K562 (cell line): Measurements from ENCODE around the gene ERCC4. TPM values are rescaled to one million over a fixed set of nuclear protein-coding genes. Genes with fewer than 3 reads are reported as not detected.

Experiments
- ATAC-seq: fragments of 200-7000 bp; cut with Tn5 transposase; 3 replicates; pipeline ENCODE4 v1.9.1; 2020; ENCODE audit warnings: moderate library complexity
- BruUV-seq: library from RNA; stranded (reverse); fragments of 400-500 nt; replicated peaks from 2 replicates; lab custom pipeline; 2021; lab: Mats Ljungman, UMichigan
- CTCF ChIA-PET: fragments of 300-600 bp; formaldehyde crosslinking; extraction: SDS; loops from one replicate; lab custom pipeline; 2021; ENCODE audit warnings: low intra/inter-chr PET ratio; lab: Yijun Ruan, JAX
- POLR2A ChIA-PET: fragments of 300-600, 350-650 bp; sonication (Branson Sonifier 250); formaldehyde crosslinking; extraction: SDS; loops from one replicate; lab custom pipeline; 2021; ENCODE audit warnings: antibody characterized with exemption, inconsistent platforms; lab: Yijun Ruan, JAX
- DNase-seq, 4 experiments: peaks; one replicate each; pipeline versions ENCODE4 v3.0.0 to v3.0.0-alpha.2; 2011 to 2018; ENCODE audit warnings: low spot score in 3 of 4, mixed read lengths in 3 of 4; ENCODE audit errors: extremely low read depth in 1 of 4
- FAIRE-seq: peaks from 2 replicates; lab custom pipeline; 2011; peaks lifted over from hg19 to GRCh38; lab: Jason Lieb, UNC
- H2AFZ ChIP-seq: 2 replicates; pipeline ENCODE4 v1.6.0; 2011; ENCODE audit warnings: low read depth, low read length, control low read depth, inconsistent platforms
- H3K27ac ChIP-seq: fragments of 200-600 bp; 3 replicates; pipeline ENCODE4 v1.8.0; 2011; ENCODE audit warnings: low read depth, mild to moderate bottlenecking, control low read depth, inconsistent platforms, low read length, moderate library complexity, mixed read lengths; ENCODE audit errors: extremely low read depth
- H3K27me3 ChIP-seq, 2 experiments: fragments of 300-600 bp in 1 of 2; 2 replicates in 1 of 2; 3 replicates in 1 of 2; pipeline versions ENCODE4 v1.6.0 to v1.8.0; 2011; ENCODE audit warnings: inconsistent platforms in 2 of 2, low read length in 2 of 2, mild to moderate bottlenecking in 1 of 2, mixed read lengths in 1 of 2, moderate library complexity in 1 of 2; ENCODE audit not compliant: control insufficient read depth in 2 of 2, insufficient read depth in 2 of 2
- H3K36me3 ChIP-seq: fragments of 300-600 bp; 3 replicates; pipeline ENCODE4 v1.8.0; 2011; ENCODE audit warnings: mild to moderate bottlenecking, low read length, inconsistent platforms; ENCODE audit not compliant: control insufficient read depth, insufficient read depth
- H3K4me1 ChIP-seq, 2 experiments: fragments of 200-600 bp in 1 of 2; replicated peaks in 1 of 2; 2 replicates in 1 of 2; 3 replicates in 1 of 2; pipeline versions ENCODE4 v1.5.1 to v1.8.0; 2011; ENCODE audit warnings: inconsistent platforms in 2 of 2, low read length in 2 of 2, mild to moderate bottlenecking in 1 of 2, mixed read lengths in 1 of 2, moderate library complexity in 1 of 2; ENCODE audit not compliant: control insufficient read depth in 2 of 2, insufficient read depth in 2 of 2
- H3K4me2 ChIP-seq: 2 replicates; pipeline ENCODE4 v1.6.1; 2011; ENCODE audit warnings: low read length, control low read depth, inconsistent platforms, mixed read lengths; ENCODE audit not compliant: insufficient read depth
- H3K4me3 ChIP-seq: fragments of 200-600 bp; sonication (generic), shearing (Covaris generic); 2 replicates; pipeline ENCODE4 v1.5.1; 2016; ENCODE audit warnings: control low read depth, inconsistent platforms
- H3K79me2 ChIP-seq: fragments of 200-600 bp; 3 replicates; pipeline ENCODE4 v1.8.0; 2011; ENCODE audit warnings: low read length, inconsistent platforms; ENCODE audit not compliant: control insufficient read depth, insufficient read depth
- H3K9ac ChIP-seq, 2 experiments: 2 replicates each; pipeline versions ENCODE4 v1.6.0 to v1.6.1; 2011; ENCODE audit warnings: low read depth in 2 of 2, low read length in 2 of 2, control low read depth in 1 of 2, inconsistent platforms in 1 of 2, mild to moderate bottlenecking in 1 of 2, mixed read lengths in 1 of 2; ENCODE audit not compliant: insufficient read depth in 1 of 2
- H3K9me1 ChIP-seq: one replicate; pipeline ENCODE4 v1.6.0; 2011; ENCODE audit warnings: inconsistent platforms, mild to moderate bottlenecking, low read length, moderate library complexity; ENCODE audit not compliant: control insufficient read depth, insufficient read depth
- H3K9me3 ChIP-seq: replicated peaks from 2 replicates; pipeline ENCODE4 v1.5.1; 2011; ENCODE audit warnings: low read depth, low read length, inconsistent platforms; ENCODE audit not compliant: control insufficient read depth, insufficient read depth
- H4K20me1 ChIP-seq: replicated peaks from 2 replicates; pipeline ENCODE4 v1.6.1; 2011; ENCODE audit warnings: low read length, inconsistent platforms, mixed read lengths; ENCODE audit not compliant: control insufficient read depth, insufficient read depth
- C11orf30 ChIP-seq: fragments of 450-650 bp; IDR thresholded peaks from 2 replicates; pipeline ENCODE4 v1.6.1; 2016; ENCODE audit warnings: low read depth, mild to moderate bottlenecking
- CREBBP ChIP-seq: IDR thresholded peaks from one replicate; pipeline ENCODE4 v1.6.1; 2012; ENCODE audit warnings: low read depth, mild to moderate bottlenecking, control low read depth, inconsistent platforms, low read length
- DMBX1 ChIP-seq: fragments of 250-450 bp; sonication (Bioruptor Pico); IDR thresholded peaks from 2 replicates; pipeline ENCODE4 v1.8.0; 2022; ENCODE audit warnings: inconsistent platforms, mild to moderate bottlenecking, moderate library complexity, borderline replicate concordance
- HNRNPH1 ChIP-seq: fragments of 200-400 bp; formaldehyde crosslinking; optimal IDR thresholded peaks from 2 replicates; pipeline ENCODE3; 2017; ENCODE audit warnings: low read depth, mild to moderate bottlenecking, low read length, moderate library complexity
- MAFF ChIP-seq: IDR thresholded peaks from 2 replicates; pipeline ENCODE4 v1.6.1; 2012; ENCODE audit warnings: low read length, improper control_type of control experiment
- MAFG ChIP-seq: fragments of 450-650 bp; conservative IDR thresholded peaks from 2 replicates; pipeline ENCODE4 v1.6.1; 2016; ENCODE audit warnings: missing genetic modification characterization, missing compliant biosample characterization
- MAFK ChIP-seq: IDR thresholded peaks from 2 replicates; pipeline ENCODE4 v1.6.1; 2011; ENCODE audit warnings: low read length, improper control_type of control experiment
- PCBP2 ChIP-seq: fragments of 200-400 bp; formaldehyde crosslinking; IDR thresholded peaks from 2 replicates; pipeline ENCODE4 v1.6.1; 2018; ENCODE audit warnings: low read length, low read depth, mild to moderate bottlenecking, moderate library complexity; ENCODE audit not compliant: poor library complexity, severe bottlenecking
- STAT5B ChIP-seq: fragments of 250-450 bp; sonication (Bioruptor Pico); IDR thresholded peaks from 2 replicates; pipeline ENCODE4 v1.8.0; 2021; ENCODE audit warnings: mild to moderate bottlenecking, inconsistent platforms
- TAF15 ChIP-seq: fragments of 200-400 bp; formaldehyde crosslinking; IDR thresholded peaks from 2 replicates; pipeline ENCODE4 v1.6.1; 2017; ENCODE audit warnings: mild to moderate bottlenecking, low read depth, low read length, moderate library complexity
- THRAP3 ChIP-seq: fragments of 450-650 bp; IDR thresholded peaks from 2 replicates; pipeline ENCODE4 v1.6.1; 2016; ENCODE audit warnings: mild to moderate bottlenecking, inconsistent platforms, borderline replicate concordance
- ZNF282 ChIP-seq: sonication (generic); formaldehyde crosslinking; IDR thresholded peaks from 2 replicates; pipeline ENCODE4 v1.8.1; 2023; ENCODE audit warnings: missing genetic modification reagents
- ZNF316 ChIP-seq: fragments of 450-650 bp; IDR thresholded peaks from 2 replicates; pipeline ENCODE4 v1.6.1; 2016
- ZNF445 ChIP-seq: fragments of 250-450 bp; sonication (Bioruptor Pico); IDR thresholded peaks from 2 replicates; pipeline ENCODE4 v1.4.0; 2020; ENCODE audit warnings: low read depth, mild to moderate bottlenecking, moderate library complexity
- WGBS: fragments of 100-300 bp; shearing (Covaris generic); methylation state at CpG from one replicate; pipeline ENCODE4 v1.1.6; 2016; ENCODE audit warnings: low coverage, mixed read lengths; ENCODE audit not compliant: insufficient coverage; ENCODE audit errors: missing lambda C conversion rate; 5-methylcytosine and 5-hydroxymethylcytosine counted together
- in situ Hi-C: fragments of 300-500 bp; cut with MboI; formaldehyde crosslinking; loops from 4 replicates; pipeline ENCODE4 v1.15.0; 2018; ENCODE audit warnings: inconsistent platforms, mixed read lengths
- intact Hi-C: fragments of 100-400 bp; cut with micrococcal nuclease; formaldehyde crosslinking; loops from 2 replicates; pipeline ENCODE4 v1.14.2; 2022
- polyA plus RNA-seq, 8 experiments: library from polyadenylated mRNA; depleted of rRNA in 4 of 8; stranded (reverse) in 5 of 8; unstranded in 3 of 8; fragments of >200 nt; fragmentation: Nextera tagmentation in 2 of 8; fragmentation: Illumina TruSeq in 1 of 8; extraction: Ambion mirVana in 2 of 8; extraction: Trizol in 1 of 8; gene quantifications; 2 replicates each; pipeline versions ENCODE4 v1.2.1 to v1.2.3, GENCODE V29; 2011 to 2014; ENCODE audit warnings: inconsistent platforms in 1 of 8, missing spikeins in 1 of 8
- total RNA-seq, 7 experiments: library from RNA; depleted of rRNA in 6 of 7; stranded (reverse); fragments of >200 nt in 6 of 7; fragmentation: Illumina TruSeq in 2 of 7; extraction: Trizol in 2 of 7; gene quantifications; 2 replicates each; pipeline versions ENCODE4 v1.2.1 to v1.2.3, GENCODE V29; 2011 to 2021; ENCODE audit warnings: low replicate concordance in 1 of 7
- TF ChIP-seq, protein P1 (sequence below): conservative IDR thresholded peaks from 2 replicates; pipeline ENCODE4 v1.6.1; 2011; ENCODE audit warnings: low read depth, mild to moderate bottlenecking, low read length; ENCODE audit not compliant: control insufficient read depth
- TF ChIP-seq, protein P2 (sequence below): fragments of 450-650 bp; formaldehyde crosslinking; IDR thresholded peaks from 2 replicates; pipeline ENCODE4 v1.4.0; 2020; ENCODE audit warnings: mild to moderate bottlenecking, moderate library complexity

The ERCC4 gene
- total and polyA plus RNA-seq, 9 of the 15 experiments (the other 6 are each of a cell fraction or from before 2014, with no cell fraction given), result 3.7 to 10.5 (median 6.0) TPM

DNA sequence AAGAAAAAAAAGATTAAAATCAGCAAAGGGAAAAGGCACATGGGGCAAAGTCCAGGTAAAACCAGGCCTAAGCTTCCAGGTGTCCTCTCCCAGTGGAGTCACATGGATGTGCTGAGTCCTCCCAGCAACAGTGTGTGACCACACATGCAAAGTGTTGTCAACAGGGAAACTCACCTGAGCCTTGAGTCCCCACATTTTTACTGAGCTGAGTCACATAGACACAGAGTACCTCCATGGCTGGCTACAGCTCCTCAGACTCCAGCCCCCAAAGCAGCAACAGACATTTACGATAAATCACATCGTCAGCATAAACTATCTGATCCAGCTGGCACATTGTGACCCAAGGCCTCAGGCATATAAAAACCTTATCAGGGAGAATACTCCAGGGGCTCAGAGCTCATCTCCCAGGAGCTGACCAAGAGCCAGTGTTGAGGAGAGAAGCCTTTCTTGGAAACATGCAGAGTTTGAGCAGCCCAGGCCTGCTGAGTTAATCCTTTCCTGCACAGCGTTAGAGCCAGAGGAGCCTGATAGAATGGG lies 20.5 kb downstream of the ERCC4 start:
- CTCF ChIA-PET, result no interaction called here
- H3K4me3 ChIP-seq, result no peak overlapping the region
- DNase-seq, result no peak
- no peaks in the 10 kb centered on the region for H3K27me3 ChIP-seq
- TF ChIP-seq MAFF (peak; percentile 63), THRAP3 (no peak), CREBBP (no peak), DMBX1 (CRISPR knock-in tag) (no peak), ZNF282 (no peak), HNRNPH1 (no peak), ZNF316 (peak; percentile 80), STAT5B (CRISPR knock-in tag) (no peak), ZNF445 (CRISPR knock-in tag) (no peak), C11orf30 (peak; percentile 53), MAFG (tag) (peak; percentile 56), TAF15 (no peak), MAFK (peak; percentile 54), PCBP2 (no peak)
- TF ChIP-seq, protein P1, sequence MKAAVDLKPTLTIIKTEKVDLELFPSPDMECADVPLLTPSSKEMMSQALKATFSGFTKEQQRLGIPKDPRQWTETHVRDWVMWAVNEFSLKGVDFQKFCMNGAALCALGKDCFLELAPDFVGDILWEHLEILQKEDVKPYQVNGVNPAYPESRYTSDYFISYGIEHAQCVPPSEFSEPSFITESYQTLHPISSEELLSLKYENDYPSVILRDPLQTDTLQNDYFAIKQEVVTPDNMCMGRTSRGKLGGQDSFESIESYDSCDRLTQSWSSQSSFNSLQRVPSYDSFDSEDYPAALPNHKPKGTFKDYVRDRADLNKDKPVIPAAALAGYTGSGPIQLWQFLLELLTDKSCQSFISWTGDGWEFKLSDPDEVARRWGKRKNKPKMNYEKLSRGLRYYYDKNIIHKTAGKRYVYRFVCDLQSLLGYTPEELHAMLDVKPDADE, result no peak
- TF ChIP-seq, protein P2, sequence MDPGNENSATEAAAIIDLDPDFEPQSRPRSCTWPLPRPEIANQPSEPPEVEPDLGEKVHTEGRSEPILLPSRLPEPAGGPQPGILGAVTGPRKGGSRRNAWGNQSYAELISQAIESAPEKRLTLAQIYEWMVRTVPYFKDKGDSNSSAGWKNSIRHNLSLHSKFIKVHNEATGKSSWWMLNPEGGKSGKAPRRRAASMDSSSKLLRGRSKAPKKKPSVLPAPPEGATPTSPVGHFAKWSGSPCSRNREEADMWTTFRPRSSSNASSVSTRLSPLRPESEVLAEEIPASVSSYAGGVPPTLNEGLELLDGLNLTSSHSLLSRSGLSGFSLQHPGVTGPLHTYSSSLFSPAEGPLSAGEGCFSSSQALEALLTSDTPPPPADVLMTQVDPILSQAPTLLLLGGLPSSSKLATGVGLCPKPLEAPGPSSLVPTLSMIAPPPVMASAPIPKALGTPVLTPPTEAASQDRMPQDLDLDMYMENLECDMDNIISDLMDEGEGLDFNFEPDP, result no peak
- 57% methylated on average over 3 of the region's 3 CpGs for WGBS
- ATAC-seq, result no peak
- BruUV-seq, result no TSS peak
- no peak overlapping the region for H2AFZ ChIP-seq
- POLR2A ChIA-PET, result no interaction called here
- no peak overlapping the region for H3K9ac ChIP-seq
- no peak for FAIRE-seq
- no peaks in the 10 kb centered on the region for H3K4me1 ChIP-seq
- no peak overlapping the region for H3K27ac ChIP-seq
- no peaks in the 10 kb centered on the region for H4K20me1 ChIP-seq
- intact Hi-C loops, result no loop called here
- H3K4me2 ChIP-seq, result no peak overlapping the region
- no peaks in the 10 kb centered on the region for H3K79me2 ChIP-seq
- H3K36me3 ChIP-seq, result peaks cover 22% of the 10 kb centered on the region
- in situ Hi-C loops, result loop anchor here (5.0 kb wide), 1 partner anchor 77 kb away; no protein-coding TSS in a partner anchor
- no peaks in the 10 kb centered on the region for H3K9me1 ChIP-seq
- H3K9me3 ChIP-seq, result no peaks in the 10 kb centered on the region
